Peyer's patch (tissue), 4 donors: ENCODE data around the gene STXBP3. TPM values are rescaled to one million over a fixed set of nuclear protein-coding genes. Genes with fewer than 3 reads are reported as not detected.
"Not testable (repeated sequence)": the region's sequence is repeated elsewhere in the genome, so short reads cannot be mapped to it uniquely, and the experiment has no call there.

ENCODE experiments used
- DNase-seq, 3 donors: peaks; one replicate each; pipeline ENCODE4 v3.0.0-alpha.2; 2017 to 2019
- H3K27ac ChIP-seq, 4 donors: fragments of 200-600 bp; sonication (generic); one replicate each; pipeline ENCODE4 v1.5.1; 2016 to 2019
- H3K27me3 ChIP-seq, 2 donors: fragments of 200-600 bp; sonication (generic); one replicate each; pipeline ENCODE4 v1.5.1; 2019
- H3K36me3 ChIP-seq, 3 donors: fragments of 200-600 bp; sonication (generic); one replicate each; pipeline ENCODE4 v1.5.1; 2016 to 2019
- H3K4me1 ChIP-seq, 4 donors: fragments of 200-600 bp; sonication (generic); one replicate each; pipeline ENCODE4 v1.5.1; 2016 to 2019
- H3K4me3 ChIP-seq, 4 donors: fragments of 200-600 bp; sonication (generic); 1 replicate in 3 of 4; 2 replicates in 1 of 4; pipeline ENCODE4 v1.5.1; 2016 to 2019; ENCODE audit warnings: mild to moderate bottlenecking in 1 of 4
- H3K9me3 ChIP-seq, 4 donors: fragments of 200-600 bp; sonication (generic); one replicate each; pipeline ENCODE4 v1.5.1; 2016 to 2019; ENCODE audit warnings: mild to moderate bottlenecking in 1 of 4
- CTCF ChIP-seq, 6 experiments: fragments of 450-650 bp in 4 of 6; fragments of 200-600 bp in 2 of 6; sonication (generic) in 1 of 6; IDR thresholded peaks; one replicate each; pipeline ENCODE4 v1.5.1; 2017 to 2019; ENCODE audit warnings: antibody characterized with exemption in 6 of 6, mild to moderate bottlenecking in 3 of 6, moderate library complexity in 1 of 6
- POLR2A ChIP-seq, 2 donors: fragments of 450-650 bp; IDR thresholded peaks; one replicate each; pipeline ENCODE4 v1.5.1; 2017; ENCODE audit warnings: antibody characterized with exemption in 2 of 2, mild to moderate bottlenecking in 2 of 2, moderate library complexity in 2 of 2
- total RNA-seq, 4 donors: library from RNA; depleted of rRNA; stranded (reverse); fragments of >200 nt; gene quantifications; one replicate each; pipeline ENCODE4 v1.1.0, GENCODE V29; 2016

STXBP3 gene
- total RNA-seq, 4 donors from 2014 or later = 51.3 to 106 (median 64.2) TPM

- DNase-seq = no peak
- Histone ChIP-seq H3K36me3 (peaks cover 0 to 81% (median 0%) of the 10 kb centered on the region in 3 donors), H3K9me3 (no peaks in the 10 kb centered on the region), H3K27ac (no peak overlapping the region), H3K4me3 (no peak overlapping the region), H3K27me3 (no peaks in the 10 kb centered on the region), H3K4me1 (no peaks in the 10 kb centered on the region)
- TF ChIP-seq POLR2A (IDR thresholded peaks at IDR 0.05) (no peak), CTCF (IDR thresholded peaks at IDR 0.05) (no peak)
Observed at GRCh38 chr1:108777839-108778238, 31.4 kb downstream of the STXBP3 start.

GRCh38 chr1:108779455-108779854 lies 33.0 kb downstream of the STXBP3 start:
- no peak for DNase-seq
- H3K27ac ChIP-seq = no peak overlapping the region
- TF ChIP-seq POLR2A (IDR thresholded peaks at IDR 0.05) = no peak
- H3K36me3 ChIP-seq = peaks cover 0 to 81% (median 0%) of the 10 kb centered on the region in 3 donors
- no peaks in the 10 kb centered on the region for H3K9me3 ChIP-seq
- no peaks in the 10 kb centered on the region for H3K4me1 ChIP-seq
- H3K4me3 ChIP-seq = no peak overlapping the region
- no peaks in the 10 kb centered on the region for H3K27me3 ChIP-seq

- peaks cover 0 to 82% (median 0%) of the 10 kb centered on the region in 3 donors for H3K36me3 ChIP-seq
Observed at GRCh38 chr1:108780937-108781574, 34.6 kb downstream of the STXBP3 start.

GRCh38 chr1:108781575-108781944 lies 35.1 kb downstream of the STXBP3 start:
- not testable (repeated sequence) for DNase-seq, H3K27me3 ChIP-seq, H3K4me1 ChIP-seq, H3K4me3 ChIP-seq, H3K27ac ChIP-seq
- H3K36me3 ChIP-seq = peaks cover 0 to 82% (median 0%) of the 10 kb centered on the region in 3 donors
- H3K9me3 ChIP-seq = peaks cover 0 to 13% (median 7%) of the 10 kb centered on the region in 4 donors

More at GRCh38 chr1:108780937-108781574, 34.6 kb downstream of the STXBP3 start:
- H3K27ac ChIP-seq = no peak overlapping the region
- DNase-seq = no peak
- peaks cover 0 to 13% (median 7%) of the 10 kb centered on the region in 4 donors for H3K9me3 ChIP-seq
- no peak overlapping the region for H3K4me3 ChIP-seq
- H3K4me1 ChIP-seq = no peaks in the 10 kb centered on the region
- no peak for TF ChIP-seq CTCF (IDR thresholded peaks at IDR 0.05)
- TF ChIP-seq POLR2A (IDR thresholded peaks at IDR 0.05) = no peak
- H3K27me3 ChIP-seq = no peaks in the 10 kb centered on the region

- H3K4me1 ChIP-seq = no peaks in the 10 kb centered on the region
- DNase-seq = no peak
- TF ChIP-seq POLR2A (IDR thresholded peaks at IDR 0.05) = no peak
- no peak for TF ChIP-seq CTCF (IDR thresholded peaks at IDR 0.05)
- no peak overlapping the region for H3K27ac ChIP-seq
- H3K4me3 ChIP-seq = no peak overlapping the region
- H3K36me3 ChIP-seq = peaks cover 0 to 85% (median 0%) of the 10 kb centered on the region in 3 donors
- no peaks in the 10 kb centered on the region for H3K27me3 ChIP-seq
- H3K9me3 ChIP-seq = peaks cover 0 to 13% (median 7%) of the 10 kb centered on the region in 4 donors
Observed at GRCh38 chr1:108785264-108785663, 38.8 kb downstream of the STXBP3 start.

GRCh38 chr1:108785880-108786279 lies 39.4 kb downstream of the STXBP3 start:
- Histone ChIP-seq H3K27me3 (no peaks in the 10 kb centered on the region), H3K27ac (no peak overlapping the region), H3K36me3 (peaks cover 0 to 80% (median 0%) of the 10 kb centered on the region in 3 donors), H3K4me3 (no peak overlapping the region), H3K4me1 (no peaks in the 10 kb centered on the region), H3K9me3 (peaks cover 0 to 13% (median 7%) of the 10 kb centered on the region in 4 donors)
- TF ChIP-seq POLR2A (IDR thresholded peaks at IDR 0.05) (no peak), CTCF (IDR thresholded peaks at IDR 0.05) (no peak)
- no peak for DNase-seq
